Uterus (tissue), 4 donors: ENCODE data around the gene GNA12. TPM values are rescaled to one million over a fixed set of nuclear protein-coding genes. Genes with fewer than 3 reads are reported as not detected.

ENCODE experiments used
- DNase-seq, 2 donors: peaks; one replicate each; pipeline ENCODE4 v3.0.0-alpha.2; 2019 to 2020
- H3K27ac ChIP-seq, 2 donors: fragments of 200-600 bp; sonication (generic); 1 replicate in 1 of 2; 2 replicates in 1 of 2; pipeline ENCODE4 v1.5.1; 2016 to 2018
- H3K27me3 ChIP-seq, 2 donors: fragments of 200-600 bp; sonication (generic); one replicate each; pipeline ENCODE4 v1.5.1; 2018 to 2019; ENCODE audit warnings: control low read depth in 1 of 2
- H3K36me3 ChIP-seq, 2 donors: fragments of 200-600 bp; sonication (generic); one replicate each; pipeline ENCODE4 v1.5.1; 2019; ENCODE audit warnings: control low read depth in 1 of 2
- H3K4me1 ChIP-seq, 2 donors: fragments of 200-600 bp; sonication (generic); one replicate each; pipeline ENCODE4 v1.5.1; 2018 to 2019; ENCODE audit warnings: control low read depth in 1 of 2
- H3K4me3 ChIP-seq, 2 donors: fragments of 200-600 bp; sonication (generic); 1 replicate in 1 of 2; 2 replicates in 1 of 2; pipeline ENCODE4 v1.5.1; 2018 to 2019; ENCODE audit warnings: mild to moderate bottlenecking in 1 of 2
- H3K9me3 ChIP-seq, 2 donors: fragments of 200-600 bp; sonication (generic); one replicate each; pipeline ENCODE4 v1.5.1; 2019; ENCODE audit warnings: control low read depth in 1 of 2
- POLR2A ChIP-seq, 2 donors: fragments of 450-650 bp; IDR thresholded peaks; one replicate each; pipeline ENCODE4 v1.6.1; 2016; ENCODE audit warnings: antibody characterized with exemption in 2 of 2, mild to moderate bottlenecking in 1 of 2, moderate library complexity in 1 of 2
- intact Hi-C: fragments of 100-400 bp; cut with DNase I; formaldehyde crosslinking; loops from one replicate; pipeline ENCODE4 v1.15.1; 2023; ENCODE audit warnings: low total_unique reads
- total RNA-seq, 4 donors: library from RNA; depleted of rRNA in 3 of 4; stranded (reverse); fragments of >200 nt in 3 of 4; gene quantifications; one replicate each; pipeline versions ENCODE4 v1.1.0 to v1.2.4, GENCODE V29; 2014 to 2023
- TF ChIP-seq, protein P1 (sequence below), 4 experiments: fragments of 200-600 bp in 2 of 4; fragments of 450-650 bp in 2 of 4; sonication (generic) in 2 of 4; IDR thresholded peaks; one replicate each; pipeline ENCODE4 v1.5.1; 2016 to 2019; ENCODE audit warnings: antibody characterized with exemption in 4 of 4, mild to moderate bottlenecking in 2 of 4, moderate library complexity in 1 of 4
- donor health status: DM: yes; HTN: yes; CAD: no.

The GNA12 gene
- total RNA-seq, 4 donors from 2014 or later: 20.5 to 109 (median 50.3) TPM

DNA sequence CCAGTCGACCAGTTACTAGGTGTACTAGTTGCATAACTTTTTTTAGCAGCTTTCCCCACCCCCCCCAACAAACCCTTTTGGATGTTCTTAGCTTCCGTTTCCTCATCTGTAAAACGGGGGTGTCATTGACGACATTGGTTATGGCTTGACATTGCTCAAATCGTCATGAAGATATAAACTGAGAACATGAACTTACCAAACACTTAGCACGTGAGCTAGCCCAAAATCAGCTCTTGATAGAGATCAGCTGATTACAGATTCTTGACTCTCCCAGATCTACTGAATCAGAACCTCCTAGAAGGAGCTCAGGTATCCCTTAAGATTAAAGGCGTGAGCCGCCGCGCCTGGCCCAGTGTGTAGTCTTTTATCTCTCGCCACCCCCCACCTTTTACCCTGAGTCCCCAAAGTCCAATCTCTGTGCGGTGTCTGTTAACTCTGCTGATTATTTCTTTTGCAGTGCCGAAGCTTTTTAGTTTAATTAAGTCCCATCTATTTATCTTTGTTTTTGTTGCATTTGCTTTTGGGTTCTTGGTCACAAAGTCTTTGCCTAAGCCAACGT lies 1.0 kb upstream of the GNA12 start:
- no peaks in the 10 kb centered on the region for H3K36me3 ChIP-seq
- no peaks in the 10 kb centered on the region for H3K9me3 ChIP-seq
- H3K4me3 ChIP-seq: peak overlapping the region; percentile 16 to 23
- no peak for TF ChIP-seq POLR2A (IDR thresholded peaks at IDR 0.05)
- no peak overlapping the region for H3K27ac ChIP-seq
- no peaks in the 10 kb centered on the region for H3K27me3 ChIP-seq
- intact Hi-C loops: loop anchor here (10.0 kb wide), 1 partner anchor 110 kb away; no protein-coding TSS in a partner anchor
- H3K4me1 ChIP-seq: peaks cover 0 to 11% of the 10 kb centered on the region in 2 donors
- no peak for DNase-seq

DNA sequence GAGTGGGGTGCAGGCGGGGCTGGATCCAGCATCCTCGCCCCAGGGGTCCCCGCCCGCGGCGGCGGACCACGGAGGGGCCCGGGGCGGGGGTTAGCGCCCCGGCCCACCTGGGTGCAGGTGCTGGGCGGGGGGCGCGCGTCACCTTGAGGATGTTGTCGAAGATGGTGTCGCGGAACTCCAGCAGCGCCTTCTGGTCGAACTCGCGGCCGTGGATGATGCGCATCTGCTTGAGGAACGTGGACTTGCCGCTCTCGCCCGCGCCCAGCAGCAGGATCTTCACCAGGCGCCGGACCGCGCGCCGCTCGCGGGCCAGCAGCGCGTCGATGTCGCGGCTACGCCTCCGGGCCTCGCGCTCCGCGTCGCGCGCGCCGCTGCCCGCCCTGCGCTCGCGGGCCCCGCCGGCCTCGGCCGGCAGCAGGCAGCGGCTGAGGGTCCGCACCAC lies 376 bp downstream of the GNA12 start:
- Histone ChIP-seq H3K36me3 (no peaks in the 10 kb centered on the region), H3K27ac (peak overlapping the region; percentile 66 to 72), H3K4me3 (peak overlapping the region; percentile 33 to 67), H3K9me3 (no peaks in the 10 kb centered on the region), H3K4me1 (peaks cover 0 to 11% of the 10 kb centered on the region in 2 donors), H3K27me3 (no peaks in the 10 kb centered on the region)
- intact Hi-C loops: loop anchor here (10.0 kb wide), 1 partner anchor 109 kb away; no protein-coding TSS in a partner anchor
- DNase-seq: peak; percentile 43 to 48
- TF ChIP-seq POLR2A (IDR thresholded peaks at IDR 0.05): no peak
- TF ChIP-seq, protein P1, sequence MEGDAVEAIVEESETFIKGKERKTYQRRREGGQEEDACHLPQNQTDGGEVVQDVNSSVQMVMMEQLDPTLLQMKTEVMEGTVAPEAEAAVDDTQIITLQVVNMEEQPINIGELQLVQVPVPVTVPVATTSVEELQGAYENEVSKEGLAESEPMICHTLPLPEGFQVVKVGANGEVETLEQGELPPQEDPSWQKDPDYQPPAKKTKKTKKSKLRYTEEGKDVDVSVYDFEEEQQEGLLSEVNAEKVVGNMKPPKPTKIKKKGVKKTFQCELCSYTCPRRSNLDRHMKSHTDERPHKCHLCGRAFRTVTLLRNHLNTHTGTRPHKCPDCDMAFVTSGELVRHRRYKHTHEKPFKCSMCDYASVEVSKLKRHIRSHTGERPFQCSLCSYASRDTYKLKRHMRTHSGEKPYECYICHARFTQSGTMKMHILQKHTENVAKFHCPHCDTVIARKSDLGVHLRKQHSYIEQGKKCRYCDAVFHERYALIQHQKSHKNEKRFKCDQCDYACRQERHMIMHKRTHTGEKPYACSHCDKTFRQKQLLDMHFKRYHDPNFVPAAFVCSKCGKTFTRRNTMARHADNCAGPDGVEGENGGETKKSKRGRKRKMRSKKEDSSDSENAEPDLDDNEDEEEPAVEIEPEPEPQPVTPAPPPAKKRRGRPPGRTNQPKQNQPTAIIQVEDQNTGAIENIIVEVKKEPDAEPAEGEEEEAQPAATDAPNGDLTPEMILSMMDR (IDR thresholded peaks at IDR 0.05): peak in 1 of 4 experiments; percentile 14

DNA sequence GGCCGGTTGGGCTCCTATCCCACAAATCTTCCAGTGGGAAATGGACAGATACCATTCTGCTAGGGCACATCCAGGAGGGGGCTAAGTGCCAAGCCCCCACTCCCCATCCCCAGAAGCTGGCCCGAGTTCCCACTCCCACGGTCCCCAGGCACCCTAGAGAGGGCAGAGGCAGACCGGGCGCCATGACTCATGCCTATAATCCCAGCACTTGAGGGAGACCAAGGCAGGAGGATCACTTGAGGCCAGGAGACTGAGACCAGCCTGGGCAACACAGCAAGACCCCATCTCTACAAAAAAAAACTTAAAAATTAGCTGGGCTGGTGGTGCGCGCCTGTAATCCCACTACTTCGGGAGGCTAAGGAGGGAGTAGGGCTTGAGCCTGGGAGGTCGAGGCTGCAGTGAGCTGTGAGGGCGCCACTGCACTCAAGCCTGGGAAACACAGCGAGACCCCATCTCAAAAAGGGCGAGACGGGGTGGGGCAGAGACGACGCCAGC lies 870 bp downstream of the GNA12 start:
- H3K9me3 ChIP-seq: no peaks in the 10 kb centered on the region
- H3K27me3 ChIP-seq: no peaks in the 10 kb centered on the region
- H3K27ac ChIP-seq: peak overlapping the region; percentile 66 to 72
- no peak for TF ChIP-seq POLR2A (IDR thresholded peaks at IDR 0.05)
- TF ChIP-seq, protein P1 (IDR thresholded peaks at IDR 0.05): no peak
- DNase-seq: no peak
- H3K4me3 ChIP-seq: peak overlapping the region; percentile 33 to 67
- intact Hi-C loops: loop anchor here (10.0 kb wide), 1 partner anchor 108 kb away; no protein-coding TSS in a partner anchor
- H3K36me3 ChIP-seq: no peaks in the 10 kb centered on the region
- H3K4me1 ChIP-seq: peaks cover 0 to 11% of the 10 kb centered on the region in 2 donors

DNA sequence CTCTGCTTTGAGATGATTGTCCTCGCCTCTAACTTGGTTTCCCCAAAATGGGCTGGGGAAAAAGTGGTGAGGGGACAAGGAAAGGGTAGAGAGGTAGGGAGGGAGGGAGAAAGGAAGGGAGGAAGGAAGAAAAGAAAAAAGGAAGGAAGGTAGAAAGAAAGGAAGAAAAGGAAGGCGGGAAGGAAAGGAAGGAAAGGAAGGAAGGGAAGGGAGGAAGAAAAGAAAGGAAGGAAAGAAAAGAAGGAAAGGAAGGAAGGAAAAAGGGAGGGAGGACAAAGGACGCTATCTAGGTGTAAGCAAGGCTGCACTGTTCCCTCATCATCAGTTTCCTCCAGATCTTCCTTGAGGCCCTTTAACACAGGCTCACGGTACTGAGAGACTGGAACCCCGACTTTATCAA lies 2.2 kb downstream of the GNA12 start:
- Histone ChIP-seq H3K36me3 (no peaks in the 10 kb centered on the region), H3K27ac (peak overlapping the region in 1 of 2 donors; percentile 43), H3K4me3 (no peak overlapping the region), H3K4me1 (peaks cover 0 to 11% of the 10 kb centered on the region in 2 donors), H3K27me3 (no peaks in the 10 kb centered on the region), H3K9me3 (no peaks in the 10 kb centered on the region)
- no peak for DNase-seq
- TF ChIP-seq, protein P1 (IDR thresholded peaks at IDR 0.05): no peak
- TF ChIP-seq POLR2A (IDR thresholded peaks at IDR 0.05): no peak
- intact Hi-C loops: loop anchor here (10.0 kb wide), 1 partner anchor 107 kb away; no protein-coding TSS in a partner anchor

DNA sequence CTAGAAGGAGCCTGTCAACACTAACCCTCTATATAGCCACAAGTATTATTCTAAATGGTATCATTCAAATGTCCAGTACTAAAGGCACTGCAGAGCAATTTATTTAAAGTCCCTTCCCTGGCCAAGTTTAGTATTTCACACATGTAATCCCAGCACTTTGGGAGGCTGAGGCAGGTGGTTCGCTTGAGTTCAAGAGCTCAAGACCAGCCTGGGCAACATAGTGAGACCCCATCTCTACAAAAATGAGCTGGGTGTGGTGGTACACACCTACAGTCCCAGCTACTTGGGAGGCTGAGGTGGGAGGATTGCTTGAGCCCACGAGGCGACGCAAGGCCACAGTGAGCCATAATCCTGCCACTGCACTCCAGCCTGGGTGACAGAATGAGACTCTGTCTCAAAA lies 3.6 kb downstream of the GNA12 start:
- Histone ChIP-seq H3K27ac (no peak overlapping the region), H3K9me3 (no peaks in the 10 kb centered on the region), H3K4me1 (peaks cover 0 to 11% of the 10 kb centered on the region in 2 donors), H3K27me3 (no peaks in the 10 kb centered on the region), H3K36me3 (no peaks in the 10 kb centered on the region), H3K4me3 (no peak overlapping the region)
- intact Hi-C loops: loop anchor here (10.0 kb wide), 1 partner anchor 106 kb away; no protein-coding TSS in a partner anchor
- TF ChIP-seq POLR2A (IDR thresholded peaks at IDR 0.05): no peak
- TF ChIP-seq, protein P1 (IDR thresholded peaks at IDR 0.05): no peak
- DNase-seq: no peak
